GM12801 (cell line): ENCODE data around the gene PHKA1.

Experiments used
- CTCF ChIP-seq: IDR thresholded peaks from one replicate; pipeline ENCODE4 v1.5.1; 2011; ENCODE audit warnings: control low read depth; ENCODE audit not compliant: insufficient read length; ENCODE audit errors: extremely low read depth

Gene PHKA1

GRCh38 chrX:72621163-72621562, 92.9 kb downstream of the PHKA1 start:
- TF ChIP-seq CTCF, result no peak

GRCh38 chrX:72620550-72621145, 93.5 kb downstream of the PHKA1 start:
- TF ChIP-seq CTCF, result no peak

GRCh38 chrX:72609313-72609712, 104.8 kb downstream of the PHKA1 start:
- TF ChIP-seq CTCF, result no peak

GRCh38 chrX:72604705-72605104, 109.4 kb downstream of the PHKA1 start:
- no peak for TF ChIP-seq CTCF

GRCh38 chrX:72604112-72604511, 110.0 kb downstream of the PHKA1 start:
- TF ChIP-seq CTCF, result no peak

GRCh38 chrX:72584163-72584562, 129.9 kb downstream of the PHKA1 start:
- no peak for TF ChIP-seq CTCF

GRCh38 chrX:72576141-72576894, 137.8 kb downstream of the PHKA1 start:
- no peak for TF ChIP-seq CTCF
